A549 (cell line): Measurements from ENCODE around the gene PVALEF.

ENCODE experiments used
- CBX2 ChIP-seq: fragments of 200-600 bp; sonication (generic); IDR thresholded peaks from 2 replicates; pipeline ENCODE4 v1.6.1; 2016; ENCODE audit warnings: low read depth, mild to moderate bottlenecking, borderline replicate concordance
- POLR2A ChIP-seq: IDR thresholded peaks from 2 replicates; pipeline ENCODE4 v1.6.1; 2012; ENCODE audit warnings: mild to moderate bottlenecking, low read length
- POLR2AphosphoS2 ChIP-seq: conservative IDR thresholded peaks from 2 replicates; pipeline ENCODE4 v1.6.1; 2012; ENCODE audit warnings: low read length, improper control_type of control experiment, inconsistent platforms
- RFX5 ChIP-seq: fragments of 450-650 bp; IDR thresholded peaks from 2 replicates; pipeline ENCODE4 v1.7.1; 2014; ENCODE audit warnings: antibody characterized with exemption, mild to moderate bottlenecking, moderate library complexity
- SMC3 ChIP-seq: fragments of >200 bp; sonication (Bioruptor Twin); formaldehyde crosslinking; IDR thresholded peaks from 3 replicates; pipeline ENCODE4 v1.6.1; 2018; ENCODE audit warnings: inconsistent platforms
- SREBF2 ChIP-seq: fragments of 450-650 bp; IDR thresholded peaks from 2 replicates; pipeline ENCODE4 v1.6.1; 2014; ENCODE audit warnings: mild to moderate bottlenecking, moderate library complexity
- TF ChIP-seq, protein P1 (sequence below): fragments of >200 bp; sonication (Bioruptor Twin); formaldehyde crosslinking; IDR thresholded peaks from 3 replicates; pipeline ENCODE4 v1.5.1; 2016
- TF ChIP-seq, protein P2 (sequence below): IDR thresholded peaks from 2 replicates; pipeline ENCODE4 v1.6.1; 2012
- TF ChIP-seq, protein P3 (sequence below): fragments of >200 bp; sonication (Bioruptor Twin); formaldehyde crosslinking; IDR thresholded peaks from 3 replicates; pipeline ENCODE4 v1.6.1; 2016

DNA sequence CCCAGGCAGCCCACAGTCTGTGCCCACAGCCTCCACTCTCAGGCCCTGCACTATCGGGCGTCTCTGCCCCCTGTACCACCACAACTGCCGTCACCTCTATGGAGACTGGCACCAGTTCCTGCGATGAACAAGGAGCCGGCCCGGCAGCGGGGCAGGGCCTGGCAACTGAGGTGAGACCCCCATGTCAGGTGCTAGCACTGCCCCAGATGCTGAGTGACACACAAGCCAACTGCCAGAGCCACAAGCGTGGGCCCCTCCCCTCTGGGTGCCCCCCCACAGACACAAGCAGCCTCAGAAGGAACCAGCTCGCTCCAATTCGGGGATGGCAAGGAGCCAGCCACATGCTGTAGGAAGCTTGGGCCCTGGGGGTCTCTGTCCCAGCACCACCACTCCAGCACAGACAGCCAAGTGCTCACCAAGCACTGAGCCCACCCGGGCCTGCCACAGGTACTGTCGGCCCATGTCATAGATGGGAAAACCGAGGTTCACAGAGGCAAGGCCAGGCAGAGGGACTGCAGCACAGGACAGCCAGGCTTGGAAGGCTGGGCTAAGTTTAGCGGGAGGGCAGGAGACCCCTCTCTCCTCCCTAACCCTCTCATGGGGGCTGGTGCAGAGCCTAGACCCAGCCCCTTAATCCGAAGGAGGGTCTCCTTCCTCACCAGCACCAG lies 1.5 kb upstream of the PVALEF start:
- no peak for TF ChIP-seq SMC3
- TF ChIP-seq, protein P1, sequence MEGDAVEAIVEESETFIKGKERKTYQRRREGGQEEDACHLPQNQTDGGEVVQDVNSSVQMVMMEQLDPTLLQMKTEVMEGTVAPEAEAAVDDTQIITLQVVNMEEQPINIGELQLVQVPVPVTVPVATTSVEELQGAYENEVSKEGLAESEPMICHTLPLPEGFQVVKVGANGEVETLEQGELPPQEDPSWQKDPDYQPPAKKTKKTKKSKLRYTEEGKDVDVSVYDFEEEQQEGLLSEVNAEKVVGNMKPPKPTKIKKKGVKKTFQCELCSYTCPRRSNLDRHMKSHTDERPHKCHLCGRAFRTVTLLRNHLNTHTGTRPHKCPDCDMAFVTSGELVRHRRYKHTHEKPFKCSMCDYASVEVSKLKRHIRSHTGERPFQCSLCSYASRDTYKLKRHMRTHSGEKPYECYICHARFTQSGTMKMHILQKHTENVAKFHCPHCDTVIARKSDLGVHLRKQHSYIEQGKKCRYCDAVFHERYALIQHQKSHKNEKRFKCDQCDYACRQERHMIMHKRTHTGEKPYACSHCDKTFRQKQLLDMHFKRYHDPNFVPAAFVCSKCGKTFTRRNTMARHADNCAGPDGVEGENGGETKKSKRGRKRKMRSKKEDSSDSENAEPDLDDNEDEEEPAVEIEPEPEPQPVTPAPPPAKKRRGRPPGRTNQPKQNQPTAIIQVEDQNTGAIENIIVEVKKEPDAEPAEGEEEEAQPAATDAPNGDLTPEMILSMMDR = no peak
- no peak for TF ChIP-seq POLR2AphosphoS2
- TF ChIP-seq SREBF2 = no peak
- TF ChIP-seq RFX5 = no peak
- TF ChIP-seq, protein P2, sequence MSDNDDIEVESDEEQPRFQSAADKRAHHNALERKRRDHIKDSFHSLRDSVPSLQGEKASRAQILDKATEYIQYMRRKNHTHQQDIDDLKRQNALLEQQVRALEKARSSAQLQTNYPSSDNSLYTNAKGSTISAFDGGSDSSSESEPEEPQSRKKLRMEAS = no peak
- TF ChIP-seq CBX2 = no peak
- no peak for TF ChIP-seq POLR2A
- TF ChIP-seq, protein P3, sequence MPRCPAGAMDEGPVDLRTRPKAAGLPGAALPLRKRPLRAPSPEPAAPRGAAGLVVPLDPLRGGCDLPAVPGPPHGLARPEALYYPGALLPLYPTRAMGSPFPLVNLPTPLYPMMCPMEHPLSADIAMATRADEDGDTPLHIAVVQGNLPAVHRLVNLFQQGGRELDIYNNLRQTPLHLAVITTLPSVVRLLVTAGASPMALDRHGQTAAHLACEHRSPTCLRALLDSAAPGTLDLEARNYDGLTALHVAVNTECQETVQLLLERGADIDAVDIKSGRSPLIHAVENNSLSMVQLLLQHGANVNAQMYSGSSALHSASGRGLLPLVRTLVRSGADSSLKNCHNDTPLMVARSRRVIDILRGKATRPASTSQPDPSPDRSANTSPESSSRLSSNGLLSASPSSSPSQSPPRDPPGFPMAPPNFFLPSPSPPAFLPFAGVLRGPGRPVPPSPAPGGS = no peak
